GM23338 (cell line): ENCODE results near the gene PHLDB2.

Experiments used
- CREB1 ChIP-seq: fragments of 250-450 bp; sonication (Bioruptor Pico); IDR thresholded peaks from 2 replicates; pipeline ENCODE4 v1.5.0; 2020; ENCODE audit warnings: low read depth, mild to moderate bottlenecking, moderate library complexity
- EZH2 ChIP-seq: fragments of 200-600 bp; sonication (generic); IDR thresholded peaks from one replicate; pipeline ENCODE4 v1.8.0; 2017; ENCODE audit warnings: antibody characterized with exemption, mild to moderate bottlenecking, low read depth; ENCODE audit not compliant: unreplicated experiment
- EZH2phosphoT487 ChIP-seq: fragments of 200-600 bp; sonication (generic); IDR thresholded peaks from one replicate; pipeline ENCODE4 v1.8.1; 2018; ENCODE audit warnings: antibody characterized with exemption; ENCODE audit not compliant: unreplicated experiment
- JUNB ChIP-seq: IDR thresholded peaks from one replicate; pipeline ENCODE4 v1.6.1; 2016; ENCODE audit warnings: antibody characterized with exemption; ENCODE audit not compliant: unreplicated experiment
- POLR2AphosphoS5 ChIP-seq: IDR thresholded peaks from 2 replicates; pipeline ENCODE4 v1.6.1; 2016; ENCODE audit warnings: antibody characterized with exemption, low read depth
- STAT1 ChIP-seq: IDR thresholded peaks from one replicate; pipeline ENCODE4 v1.6.1; 2016; ENCODE audit warnings: antibody characterized with exemption; ENCODE audit not compliant: unreplicated experiment
- ZNF114 ChIP-seq: fragments of 250-450 bp; sonication (Bioruptor Pico); IDR thresholded peaks from 2 replicates; pipeline ENCODE4 v1.5.0; 2020; ENCODE audit warnings: mild to moderate bottlenecking, moderate library complexity
- TF ChIP-seq, protein P1 (sequence below), 2 experiments: fragments of 200-600 bp in 1 of 2; sonication (generic) in 1 of 2; conservative IDR thresholded peaks; 2 replicates each; pipeline versions ENCODE4 v1.5.1 to v1.6.1; 2016 to 2017; ENCODE audit warnings: antibody characterized with exemption in 2 of 2, low read depth in 2 of 2, mild to moderate bottlenecking in 2 of 2, moderate library complexity in 1 of 2

- TF ChIP-seq JUNB (no peak), ZNF114 (no peak), EZH2phosphoT487 (no peak), STAT1 (no peak), POLR2AphosphoS5 (no peak), EZH2 (no peak), CREB1 (no peak)
- TF ChIP-seq, protein P1, sequence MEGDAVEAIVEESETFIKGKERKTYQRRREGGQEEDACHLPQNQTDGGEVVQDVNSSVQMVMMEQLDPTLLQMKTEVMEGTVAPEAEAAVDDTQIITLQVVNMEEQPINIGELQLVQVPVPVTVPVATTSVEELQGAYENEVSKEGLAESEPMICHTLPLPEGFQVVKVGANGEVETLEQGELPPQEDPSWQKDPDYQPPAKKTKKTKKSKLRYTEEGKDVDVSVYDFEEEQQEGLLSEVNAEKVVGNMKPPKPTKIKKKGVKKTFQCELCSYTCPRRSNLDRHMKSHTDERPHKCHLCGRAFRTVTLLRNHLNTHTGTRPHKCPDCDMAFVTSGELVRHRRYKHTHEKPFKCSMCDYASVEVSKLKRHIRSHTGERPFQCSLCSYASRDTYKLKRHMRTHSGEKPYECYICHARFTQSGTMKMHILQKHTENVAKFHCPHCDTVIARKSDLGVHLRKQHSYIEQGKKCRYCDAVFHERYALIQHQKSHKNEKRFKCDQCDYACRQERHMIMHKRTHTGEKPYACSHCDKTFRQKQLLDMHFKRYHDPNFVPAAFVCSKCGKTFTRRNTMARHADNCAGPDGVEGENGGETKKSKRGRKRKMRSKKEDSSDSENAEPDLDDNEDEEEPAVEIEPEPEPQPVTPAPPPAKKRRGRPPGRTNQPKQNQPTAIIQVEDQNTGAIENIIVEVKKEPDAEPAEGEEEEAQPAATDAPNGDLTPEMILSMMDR (conservative IDR thresholded peaks at IDR 0.05; ENCODE audit: low read depth in 2 of 2) = no peak
These were observed 64.2 kb downstream of the PHLDB2 start for GRCh38 chr3:111923095-111923771.
